OCI-LY3 (cell line): ENCODE results near the gene PILRA.

Experiments
- H2AFZ ChIP-seq: fragments of 200-600, 300-600 bp; shearing (Covaris generic); 2 replicates; pipeline ENCODE4 v1.6.0; 2014; ENCODE audit warnings: antibody characterized with exemption, low read depth, low read length
- H3K27ac ChIP-seq: fragments of 200-600, 300-600 bp; sonication (generic); 2 replicates; pipeline ENCODE4 v1.5.1; 2014; ENCODE audit warnings: mild to moderate bottlenecking, low read length, moderate library complexity, mixed read lengths
- H3K27me3 ChIP-seq: fragments of 200-600, 300-600 bp; sonication (generic); 2 replicates; pipeline ENCODE4 v1.6.1; 2014; ENCODE audit warnings: low read depth, low read length, mixed read lengths
- H3K36me3 ChIP-seq: fragments of 200-600, 300-600 bp; sonication (generic); replicated peaks from 2 replicates; pipeline ENCODE3; 2014; ENCODE audit warnings: low read depth, low read length, mixed read lengths
- H3K4me1 ChIP-seq: fragments of 300-600, 200-600 bp; sonication (generic); 2 replicates; pipeline ENCODE4 v1.6.1; 2014; ENCODE audit warnings: low read length, mixed read lengths
- H3K4me2 ChIP-seq: fragments of 200-600, 300-600 bp; sonication (generic); 2 replicates; pipeline ENCODE4 v1.6.1; 2014; ENCODE audit warnings: low read length, mixed read lengths
- H3K4me3 ChIP-seq: fragments of 300-600, 200-600 bp; sonication (generic); 2 replicates; pipeline ENCODE4 v1.5.1; 2014; ENCODE audit warnings: antibody characterized with exemption, mild to moderate bottlenecking, low read length, moderate library complexity
- H3K79me2 ChIP-seq: fragments of 300-600, 200-600 bp; shearing (Covaris generic); 2 replicates; pipeline ENCODE4 v1.6.1; 2014; ENCODE audit warnings: mild to moderate bottlenecking, low read length, mixed read lengths
- H3K9ac ChIP-seq: fragments of 300-600, 200-600 bp; shearing (Covaris generic); 2 replicates; pipeline ENCODE4 v1.6.0; 2014; ENCODE audit warnings: mild to moderate bottlenecking, low read length, moderate library complexity
- H3K9me3 ChIP-seq: fragments of 200-600, 300-600 bp; shearing (Covaris generic); 2 replicates; pipeline ENCODE4 v1.6.1; 2014; ENCODE audit warnings: low read length, mixed read lengths; ENCODE audit not compliant: insufficient read depth
- H4K20me1 ChIP-seq: fragments of 200-600, 300-600 bp; sonication (generic); 2 replicates; pipeline ENCODE4 v1.6.1; 2016; ENCODE audit warnings: low read length, mixed read lengths; ENCODE audit not compliant: insufficient read depth
- CTCF ChIP-seq: fragments of 200-600, 300-600 bp; sonication (generic); IDR thresholded peaks from 2 replicates; pipeline ENCODE4 v1.5.1; 2014; ENCODE audit warnings: antibody characterized with exemption, low read length, low read depth
- EZH2phosphoT487 ChIP-seq: fragments of 200-600 bp; shearing (Covaris generic); IDR thresholded peaks from 2 replicates; pipeline ENCODE4 v1.6.1; 2018; ENCODE audit warnings: antibody characterized with exemption, mixed run types, low read depth

PILRA gene

GRCh38 chr7:100352984-100353684 lies 20.2 kb upstream of the PILRA start:
- H3K9ac ChIP-seq = no peak overlapping the region
- no peaks in the 10 kb centered on the region; the same call in 1 of the 2 replicates for H4K20me1 ChIP-seq
- no peaks in the 10 kb centered on the region for H3K27me3 ChIP-seq
- no peak overlapping the region for H3K4me2 ChIP-seq
- H3K9me3 ChIP-seq = no peaks in the 10 kb centered on the region
- no peak for TF ChIP-seq EZH2phosphoT487
- no peak for TF ChIP-seq CTCF
- no peak overlapping the region for H2AFZ ChIP-seq
- peaks cover 2% of the 10 kb centered on the region for H3K4me1 ChIP-seq
- no peaks in the 10 kb centered on the region for H3K79me2 ChIP-seq
- no peak overlapping the region for H3K27ac ChIP-seq
- H3K4me3 ChIP-seq = no peak overlapping the region
- H3K36me3 ChIP-seq = peaks cover 43% of the 10 kb centered on the region

GRCh38 chr7:100353685-100354330 lies 19.5 kb upstream of the PILRA start:
- H2AFZ ChIP-seq = no peak overlapping the region
- H3K27me3 ChIP-seq = no peaks in the 10 kb centered on the region
- TF ChIP-seq EZH2phosphoT487 = no peak
- TF ChIP-seq CTCF = no peak
- no peak overlapping the region for H3K9ac ChIP-seq
- no peaks in the 10 kb centered on the region; the same call in 1 of the 2 replicates for H4K20me1 ChIP-seq
- no peak overlapping the region for H3K27ac ChIP-seq
- H3K79me2 ChIP-seq = no peaks in the 10 kb centered on the region
- H3K4me3 ChIP-seq = no peak overlapping the region
- H3K4me1 ChIP-seq = peaks cover 9% of the 10 kb centered on the region
- no peak overlapping the region for H3K4me2 ChIP-seq
- H3K36me3 ChIP-seq = peaks cover 42% of the 10 kb centered on the region
- H3K9me3 ChIP-seq = no peaks in the 10 kb centered on the region

- no peaks in the 10 kb centered on the region for H3K9me3 ChIP-seq
- no peak overlapping the region for H3K9ac ChIP-seq
- TF ChIP-seq CTCF = no peak
- TF ChIP-seq EZH2phosphoT487 = no peak
- no peak overlapping the region for H2AFZ ChIP-seq
- no peaks in the 10 kb centered on the region for H3K27me3 ChIP-seq
- H3K79me2 ChIP-seq = no peaks in the 10 kb centered on the region
- no peak overlapping the region for H3K4me2 ChIP-seq
- H3K4me1 ChIP-seq = peaks cover 11% of the 10 kb centered on the region
- H3K4me3 ChIP-seq = no peak overlapping the region
- no peaks in the 10 kb centered on the region for H4K20me1 ChIP-seq
- H3K36me3 ChIP-seq = peaks cover 41% of the 10 kb centered on the region
- H3K27ac ChIP-seq = no peak overlapping the region
Measured at GRCh38 chr7:100356416-100357068, 16.7 kb upstream of the PILRA start.

- Histone ChIP-seq H2AFZ (no peak overlapping the region), H3K4me3 (no peak overlapping the region)
Measured at GRCh38 chr7:100357131-100357561, 16.1 kb upstream of the PILRA start.

More at GRCh38 chr7:100357131-100357561, 16.1 kb upstream of the PILRA start:
- Histone ChIP-seq H3K9ac (no peak overlapping the region), H3K79me2 (no peaks in the 10 kb centered on the region), H3K4me1 (peaks cover 11% of the 10 kb centered on the region), H3K27me3 (no peaks in the 10 kb centered on the region), H3K36me3 (peaks cover 45% of the 10 kb centered on the region), H3K27ac (no peak overlapping the region), H3K9me3 (no peaks in the 10 kb centered on the region), H4K20me1 (no peaks in the 10 kb centered on the region), H3K4me2 (no peak overlapping the region)
- TF ChIP-seq EZH2phosphoT487 (no peak), CTCF (no peak)
